Endometrium (tissue), 2 donors: ENCODE results near the gene ROR1.

Experiments used
- FAIRE-seq: peaks from 2 replicates; lab custom pipeline; 2012; peaks lifted over from hg19 to GRCh38; lab: Jason Lieb, UNC
- donor health status: control.
- donor health status: control.

The ROR1 gene

GRCh38 chr1:63859480-63860275, 85.9 kb downstream of the ROR1 start:
- FAIRE-seq = no peak

- peak; percentile 50 for FAIRE-seq
These were observed 87.4 kb downstream of the ROR1 start for GRCh38 chr1:63861052-63861691.

GRCh38 chr1:63863145-63863544, 89.3 kb downstream of the ROR1 start:
- FAIRE-seq = no peak

- FAIRE-seq = no peak
These were observed 90.4 kb downstream of the ROR1 start for GRCh38 chr1:63864224-63864641.

- no peak for FAIRE-seq
These were observed 91.7 kb downstream of the ROR1 start for GRCh38 chr1:63865561-63865960.

GRCh38 chr1:63866084-63866483, 92.3 kb downstream of the ROR1 start:
- no peak for FAIRE-seq

GRCh38 chr1:63867429-63868176, 93.8 kb downstream of the ROR1 start:
- FAIRE-seq = peak; percentile 95

GRCh38 chr1:63868268-63868781, 94.5 kb downstream of the ROR1 start:
- FAIRE-seq = peak; percentile 74

- FAIRE-seq = no peak
These were observed 96.3 kb downstream of the ROR1 start for GRCh38 chr1:63870152-63870551.

- no peak for FAIRE-seq
These were observed 97.6 kb downstream of the ROR1 start for GRCh38 chr1:63871463-63871862.

- FAIRE-seq = no peak
These were observed 99.9 kb downstream of the ROR1 start for GRCh38 chr1:63873751-63874150.

- no peak for FAIRE-seq
These were observed 100.6 kb downstream of the ROR1 start for GRCh38 chr1:63874278-63874880.

- no peak for FAIRE-seq
These were observed 101.8 kb downstream of the ROR1 start for GRCh38 chr1:63875636-63876035.

GRCh38 chr1:63877021-63877767, 103.4 kb downstream of the ROR1 start:
- no peak for FAIRE-seq

GRCh38 chr1:63877816-63878215, 104.0 kb downstream of the ROR1 start:
- FAIRE-seq = no peak

- FAIRE-seq = no peak
These were observed 105.1 kb downstream of the ROR1 start for GRCh38 chr1:63878932-63879331.

- FAIRE-seq = no peak
These were observed 107.2 kb downstream of the ROR1 start for GRCh38 chr1:63880958-63881576.

- FAIRE-seq = no peak
These were observed 108.4 kb downstream of the ROR1 start for GRCh38 chr1:63882048-63882704.

GRCh38 chr1:63883494-63884235, 109.8 kb downstream of the ROR1 start:
- no peak for FAIRE-seq

GRCh38 chr1:63884486-63884885, 110.7 kb downstream of the ROR1 start:
- no peak for FAIRE-seq
